Measurements from ENCODE around the gene CPEB3. TPM values are rescaled to one million over a fixed set of nuclear protein-coding genes. Genes with fewer than 3 reads are reported as not detected.

Gene CPEB3
- total RNA-seq, 3 donors from 2014 or later, result 7.4 to 11.0 (median 8.2) TPM

DNA sequence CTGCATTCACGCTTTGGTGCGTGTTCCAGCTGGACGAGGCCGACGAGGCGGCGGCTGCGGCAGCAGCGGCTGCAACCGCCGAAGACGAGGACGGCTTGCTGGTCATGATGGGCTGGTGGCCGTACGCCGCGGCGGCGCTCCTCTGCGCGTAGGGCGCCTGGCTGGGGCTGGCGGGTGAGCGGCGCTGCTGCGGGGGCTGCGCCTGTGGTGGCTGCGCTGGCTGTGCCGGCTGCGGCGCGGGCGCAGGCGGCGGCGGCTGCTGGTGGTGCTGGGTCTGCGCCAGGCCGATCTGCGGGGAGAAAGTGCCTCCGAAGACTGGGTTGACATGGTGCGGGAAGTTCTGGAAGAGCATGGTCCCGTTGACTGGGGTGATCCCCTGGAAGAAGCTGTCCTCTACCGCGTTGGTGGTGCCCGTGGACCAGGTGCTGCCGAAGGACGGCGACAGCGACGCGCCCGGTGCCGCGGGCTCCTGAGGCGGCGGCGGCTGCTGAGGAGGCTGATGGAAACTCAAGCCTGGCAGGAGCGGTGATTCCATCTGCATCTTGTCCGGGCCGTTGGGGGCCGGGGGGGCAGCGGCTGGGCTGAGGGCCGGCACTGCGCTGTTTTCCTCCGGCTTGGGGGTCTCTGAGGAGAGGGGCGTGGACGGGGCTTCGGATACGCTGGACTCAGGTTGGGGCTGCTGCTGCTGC is 51.1 kb downstream of the CPEB3 start:
- Histone ChIP-seq H3K36me3 (ENCODE audit: low read depth) (no peaks in the 10 kb centered on the region), H3K9me3 (no peaks in the 10 kb centered on the region), H3K4me3 (peak overlapping the region; percentile 41), H3K4me1 (ENCODE audit: low read depth) (peaks cover 20% of the 10 kb centered on the region)
- DNase-seq (peak; percentile 40 to 69 (median 66)), ATAC-seq (peak; percentile 59)
- no peak for TF ChIP-seq CTCF (IDR thresholded peaks at IDR 0.05)
- intact Hi-C loops (cut with DNase I, micrococcal nuclease), result loop anchor here in 1 of 2 donors (5.0 kb wide), 1 partner anchor 53 kb away; the partner anchor contains the start of genes CPEB3 and MARCHF5

DNA sequence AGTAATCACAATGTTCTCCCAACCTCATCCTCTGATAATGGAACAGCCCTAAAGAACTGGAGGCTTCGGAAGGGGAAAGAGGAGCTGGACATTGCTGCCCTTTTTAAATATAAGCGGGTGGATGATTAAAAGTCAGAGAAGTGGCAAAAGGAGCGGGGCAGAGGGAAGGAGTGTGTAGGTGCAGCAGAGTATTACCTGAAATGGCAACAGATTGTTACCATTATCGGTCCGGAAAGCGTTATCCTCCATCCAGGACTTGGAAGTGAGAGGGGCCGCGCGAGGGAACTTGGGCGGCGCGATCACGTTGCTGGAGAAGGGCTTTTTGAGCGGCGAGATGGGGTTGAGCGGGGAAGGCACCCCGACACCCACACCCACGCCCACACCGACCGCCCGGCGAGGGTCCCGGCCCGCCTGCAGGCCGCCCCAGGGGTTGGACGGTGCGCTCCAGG is 51.7 kb downstream of the CPEB3 start:
- intact Hi-C loops (cut with DNase I, micrococcal nuclease), result no loop called here
- peak in 1 of 3 donors; percentile 21 for DNase-seq
- H3K36me3 ChIP-seq (ENCODE audit: low read depth), result no peaks in the 10 kb centered on the region
- H3K4me1 ChIP-seq (ENCODE audit: low read depth), result peaks cover 20% of the 10 kb centered on the region
- H3K9me3 ChIP-seq, result no peaks in the 10 kb centered on the region
- TF ChIP-seq CTCF (IDR thresholded peaks at IDR 0.05), result no peak
- H3K4me3 ChIP-seq, result peak overlapping the region; percentile 41
- peak; percentile 2 for ATAC-seq

DNA sequence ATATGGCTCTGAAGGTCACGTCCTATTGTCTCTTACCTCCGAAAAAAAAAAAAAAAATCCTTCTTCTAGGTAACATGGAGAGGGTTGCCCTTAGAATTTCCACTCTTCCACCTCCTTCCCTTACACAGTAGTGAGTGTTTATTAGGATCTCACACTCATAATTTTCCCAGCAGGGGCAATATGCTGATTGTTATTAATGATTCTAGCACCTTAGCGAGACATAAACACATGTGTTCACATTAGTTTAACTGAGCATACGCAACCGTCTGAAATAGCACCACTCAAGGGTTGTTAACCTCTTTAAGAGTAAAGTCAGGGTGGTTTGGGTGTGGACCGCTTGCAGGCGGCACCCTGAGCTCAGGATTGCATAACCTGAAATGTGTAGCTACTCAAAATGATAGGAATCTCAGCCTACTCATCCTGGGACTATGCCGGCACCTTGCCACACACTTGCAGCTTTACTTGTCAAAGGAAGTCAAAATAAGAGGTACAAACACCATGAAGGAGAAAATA is 52.2 kb downstream of the CPEB3 start:
- Histone ChIP-seq H3K4me3 (no peak overlapping the region), H3K9me3 (no peaks in the 10 kb centered on the region), H3K4me1 (ENCODE audit: low read depth) (peaks cover 20% of the 10 kb centered on the region), H3K36me3 (ENCODE audit: low read depth) (no peaks in the 10 kb centered on the region)
- ATAC-seq (peak; percentile 74), DNase-seq (peak; percentile 51 to 72 (median 58))
- TF ChIP-seq CTCF (IDR thresholded peaks at IDR 0.05), result no peak
- intact Hi-C loops (cut with DNase I, micrococcal nuclease), result no loop called here

DNA sequence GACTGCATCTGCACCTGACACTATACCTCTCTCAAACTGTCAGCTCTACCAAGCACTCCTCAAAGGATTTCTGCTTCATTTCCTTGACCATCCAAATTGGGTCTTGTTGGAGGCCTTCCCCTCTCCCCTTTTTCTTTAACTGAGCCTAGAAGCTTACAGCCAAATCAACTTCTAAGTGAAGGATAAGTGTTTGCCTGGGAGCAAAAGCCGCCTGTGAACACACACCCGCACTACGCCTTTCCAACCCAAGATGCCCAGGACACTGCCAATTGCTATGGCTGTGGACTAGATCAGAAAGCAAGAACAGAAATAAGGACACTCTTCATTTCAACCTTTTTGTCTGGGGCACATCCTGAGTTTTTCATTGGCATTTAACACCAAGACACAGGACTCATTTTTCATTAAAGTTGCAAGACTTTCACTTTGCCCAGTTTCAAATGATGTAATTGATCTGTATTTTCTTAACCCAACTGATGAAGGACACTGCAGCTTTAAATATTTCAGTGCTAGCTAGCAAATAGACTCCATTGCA is 52.8 kb downstream of the CPEB3 start:
- peak in 1 of 3 donors; percentile 21 for DNase-seq
- intact Hi-C loops (cut with DNase I, micrococcal nuclease), result no loop called here
- Histone ChIP-seq H3K9me3 (no peaks in the 10 kb centered on the region), H3K4me1 (ENCODE audit: low read depth) (peaks cover 20% of the 10 kb centered on the region), H3K4me3 (no peak overlapping the region), H3K36me3 (ENCODE audit: low read depth) (no peaks in the 10 kb centered on the region)
- TF ChIP-seq CTCF (IDR thresholded peaks at IDR 0.05), result no peak
- ATAC-seq, result no peak

DNA sequence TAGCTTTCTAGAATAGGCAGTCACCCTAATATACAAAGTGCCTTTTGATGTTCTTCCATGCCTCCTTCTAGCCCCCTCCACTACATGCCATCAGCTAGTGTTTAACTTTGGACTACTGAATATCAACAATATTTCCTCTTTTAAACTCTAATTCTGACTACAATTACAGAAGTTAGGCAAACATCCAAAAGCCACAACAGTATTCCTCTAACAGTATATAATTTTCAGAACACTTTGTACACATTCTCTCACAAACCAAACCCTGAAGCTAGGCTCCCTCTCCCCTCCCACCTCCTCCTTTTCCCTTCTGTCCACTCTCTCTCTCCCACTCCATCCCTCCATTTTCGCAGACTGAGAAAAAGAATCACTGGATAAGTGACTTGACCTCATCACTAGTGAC is 59.7 kb downstream of the CPEB3 start:
- H3K4me3 ChIP-seq, result no peak overlapping the region
- TF ChIP-seq CTCF (IDR thresholded peaks at IDR 0.05), result no peak
- DNase-seq (no peak), ATAC-seq (no peak)
- no peaks in the 10 kb centered on the region for H3K9me3 ChIP-seq
- no peaks in the 10 kb centered on the region for H3K36me3 ChIP-seq (ENCODE audit: low read depth)
- H3K4me1 ChIP-seq (ENCODE audit: low read depth), result no peaks in the 10 kb centered on the region
- intact Hi-C loops (cut with DNase I, micrococcal nuclease), result no loop called here

Measured in mucosa of descending colon (tissue), 3 donors.